SKM-1 treated with dmso at 0.1 percent for 144 hours (cell line): ENCODE results near the gene GYPC.
"Not testable (repeated sequence)": the region's sequence is repeated elsewhere in the genome, so short reads cannot be mapped to it uniquely, and the experiment has no call there.

Experiments used
- DNase-seq: peaks from one replicate; lab custom pipeline; 2025; ENCODE audit not compliant: unreplicated experiment; lab: John Stamatoyannopoulos, UW

Gene GYPC

GRCh38 chr2:126698376-126698775, 42.4 kb downstream of the GYPC start:
- no peak for DNase-seq

- DNase-seq: no peak
Observed at GRCh38 chr2:126699018-126699417, 43.1 kb downstream of the GYPC start.

GRCh38 chr2:126699716-126700581, 44.0 kb downstream of the GYPC start:
- DNase-seq: no peak

- no peak for DNase-seq
Observed at GRCh38 chr2:126700677-126701076, 44.7 kb downstream of the GYPC start.

- DNase-seq: no peak
Observed at GRCh38 chr2:126703311-126703710, 47.4 kb downstream of the GYPC start.

- no peak for DNase-seq
Observed at GRCh38 chr2:126704434-126705160, 48.6 kb downstream of the GYPC start.

- DNase-seq: no peak
Observed at GRCh38 chr2:126707191-126707590, 51.2 kb downstream of the GYPC start.

GRCh38 chr2:126707941-126708340, 52.0 kb downstream of the GYPC start:
- no peak for DNase-seq

GRCh38 chr2:126714191-126714965, 58.4 kb downstream of the GYPC start:
- DNase-seq: no peak

GRCh38 chr2:126715111-126715510, 59.2 kb downstream of the GYPC start:
- no peak for DNase-seq

- DNase-seq: no peak
Observed at GRCh38 chr2:126715576-126716406, 59.8 kb downstream of the GYPC start.

GRCh38 chr2:126717277-126717676, 61.3 kb downstream of the GYPC start:
- not testable (repeated sequence) for DNase-seq

GRCh38 chr2:126717928-126718327, 62.0 kb downstream of the GYPC start:
- no peak for DNase-seq

- no peak for DNase-seq
Observed at GRCh38 chr2:126719191-126719832, 63.4 kb downstream of the GYPC start.

- no peak for DNase-seq
Observed at GRCh38 chr2:126719833-126720351, 63.9 kb downstream of the GYPC start.

- no peak for DNase-seq
Observed at GRCh38 chr2:126720638-126721037, 64.7 kb downstream of the GYPC start.

- no peak for DNase-seq
Observed at GRCh38 chr2:126722081-126722480, 66.1 kb downstream of the GYPC start.

- DNase-seq: no peak
Observed at GRCh38 chr2:126722546-126722945, 66.6 kb downstream of the GYPC start.

GRCh38 chr2:126723281-126723815, 67.4 kb downstream of the GYPC start:
- no peak for DNase-seq

- DNase-seq: no peak
Observed at GRCh38 chr2:126725580-126725979, 69.6 kb downstream of the GYPC start.
